Measurements from ENCODE around the gene SYNE1.

DNA sequence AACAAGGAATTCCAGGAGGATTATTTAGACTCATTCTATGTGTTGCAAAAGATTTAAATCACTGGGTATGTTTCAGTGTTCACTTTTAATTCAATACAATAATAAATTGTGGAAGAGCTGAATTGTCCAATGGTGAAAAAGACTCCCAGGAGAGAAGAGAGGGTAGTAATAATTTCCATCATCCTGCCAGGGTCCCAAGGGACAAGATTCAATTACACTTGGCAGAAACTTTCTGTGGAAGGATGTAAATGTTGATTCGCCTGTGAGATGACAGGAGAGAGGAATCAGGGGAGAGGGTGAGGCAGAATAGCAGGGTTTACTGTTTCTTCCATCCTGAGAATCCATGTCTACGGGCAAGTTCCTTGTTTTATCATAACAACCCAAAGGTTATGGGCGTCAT lies 487.0 kb downstream of the SYNE1 start:
- TF ChIP-seq, protein P1, sequence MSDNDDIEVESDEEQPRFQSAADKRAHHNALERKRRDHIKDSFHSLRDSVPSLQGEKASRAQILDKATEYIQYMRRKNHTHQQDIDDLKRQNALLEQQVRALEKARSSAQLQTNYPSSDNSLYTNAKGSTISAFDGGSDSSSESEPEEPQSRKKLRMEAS (IDR thresholded peaks at IDR 0.05), result no peak
- TF ChIP-seq, protein P2, sequence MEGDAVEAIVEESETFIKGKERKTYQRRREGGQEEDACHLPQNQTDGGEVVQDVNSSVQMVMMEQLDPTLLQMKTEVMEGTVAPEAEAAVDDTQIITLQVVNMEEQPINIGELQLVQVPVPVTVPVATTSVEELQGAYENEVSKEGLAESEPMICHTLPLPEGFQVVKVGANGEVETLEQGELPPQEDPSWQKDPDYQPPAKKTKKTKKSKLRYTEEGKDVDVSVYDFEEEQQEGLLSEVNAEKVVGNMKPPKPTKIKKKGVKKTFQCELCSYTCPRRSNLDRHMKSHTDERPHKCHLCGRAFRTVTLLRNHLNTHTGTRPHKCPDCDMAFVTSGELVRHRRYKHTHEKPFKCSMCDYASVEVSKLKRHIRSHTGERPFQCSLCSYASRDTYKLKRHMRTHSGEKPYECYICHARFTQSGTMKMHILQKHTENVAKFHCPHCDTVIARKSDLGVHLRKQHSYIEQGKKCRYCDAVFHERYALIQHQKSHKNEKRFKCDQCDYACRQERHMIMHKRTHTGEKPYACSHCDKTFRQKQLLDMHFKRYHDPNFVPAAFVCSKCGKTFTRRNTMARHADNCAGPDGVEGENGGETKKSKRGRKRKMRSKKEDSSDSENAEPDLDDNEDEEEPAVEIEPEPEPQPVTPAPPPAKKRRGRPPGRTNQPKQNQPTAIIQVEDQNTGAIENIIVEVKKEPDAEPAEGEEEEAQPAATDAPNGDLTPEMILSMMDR (IDR thresholded peaks at IDR 0.05), result no peak
- no peak for TF ChIP-seq EP300 (IDR thresholded peaks at IDR 0.05)
- no peak for TF ChIP-seq ZFP36 (IDR thresholded peaks at IDR 0.05; ENCODE audit: borderline replicate concordance, partially characterized antibody)

Data from A549 (cell line).